Measurements from ENCODE around the gene CASKIN1.
"Not testable (repeated sequence)": the region's sequence is repeated elsewhere in the genome, so short reads cannot be mapped to it uniquely, and the experiment has no call there.

Gene CASKIN1

GRCh38 chr16:2196162-2196980 is at the start of gene CASKIN1:
TSS of gene CASKIN1 (minus strand) at chr16:2196605. CDS start at chr16:2196432, 173 bp downstream.
- DNase-seq (ENCODE audit: low read depth, low spot score), result no peak
- no peak within 1 kb of the TSS for H3K27ac ChIP-seq

GRCh38 chr16:2244926-2245795 is 48.8 kb upstream of the CASKIN1 start:
- no peak overlapping the region for H3K27ac ChIP-seq
- DNase-seq (ENCODE audit: low read depth, low spot score), result no peak

- no peak for DNase-seq (ENCODE audit: low read depth, low spot score)
- no peak overlapping the region for H3K27ac ChIP-seq
Observed at GRCh38 chr16:2244301-2244700, 47.9 kb upstream of the CASKIN1 start.

GRCh38 chr16:2243781-2244180 is 47.4 kb upstream of the CASKIN1 start:
- no peak for DNase-seq (ENCODE audit: low read depth, low spot score)
- H3K27ac ChIP-seq, result no peak overlapping the region

- no peak overlapping the region for H3K27ac ChIP-seq
- DNase-seq (ENCODE audit: low read depth, low spot score), result no peak
Observed at GRCh38 chr16:2243031-2243528, 46.7 kb upstream of the CASKIN1 start.

GRCh38 chr16:2242598-2242997 is 46.2 kb upstream of the CASKIN1 start:
- H3K27ac ChIP-seq, result no peak overlapping the region
- DNase-seq (ENCODE audit: low read depth, low spot score), result no peak

GRCh38 chr16:2240331-2240730 is 43.9 kb upstream of the CASKIN1 start:
- DNase-seq (ENCODE audit: low read depth, low spot score); H3K27ac ChIP-seq: not testable (repeated sequence)

GRCh38 chr16:2238838-2239675 is 42.7 kb upstream of the CASKIN1 start:
- H3K27ac ChIP-seq, result no peak overlapping the region
- no peak for DNase-seq (ENCODE audit: low read depth, low spot score)

GRCh38 chr16:2238150-2238837 is 41.9 kb upstream of the CASKIN1 start:
- no peak for DNase-seq (ENCODE audit: low read depth, low spot score)

GRCh38 chr16:2237493-2238149 is 41.2 kb upstream of the CASKIN1 start:
- DNase-seq (ENCODE audit: low read depth, low spot score), result no peak
- H3K27ac ChIP-seq, result no peak overlapping the region

More at GRCh38 chr16:2238150-2238837, 41.9 kb upstream of the CASKIN1 start:
- H3K27ac ChIP-seq, result no peak overlapping the region

GRCh38 chr16:2237102-2237482 is 40.7 kb upstream of the CASKIN1 start:
- DNase-seq (ENCODE audit: low read depth, low spot score), result no peak
- H3K27ac ChIP-seq, result no peak overlapping the region

- DNase-seq (ENCODE audit: low read depth, low spot score), result no peak
Observed at GRCh38 chr16:2236337-2237101, 40.1 kb upstream of the CASKIN1 start, which contains the start of gene DNASE1L2. TSS of gene DNASE1L2 (plus strand) at chr16:2236444. CDS start at chr16:2236817, 373 bp downstream.

GRCh38 chr16:2235695-2236336 is 39.4 kb upstream of the CASKIN1 start:
- no peak for DNase-seq (ENCODE audit: low read depth, low spot score)
- no peak overlapping the region for H3K27ac ChIP-seq

More at GRCh38 chr16:2236337-2237101, 40.1 kb upstream of the CASKIN1 start, which contains the start of gene DNASE1L2:
- H3K27ac ChIP-seq, result no peak within 1 kb of the TSS

GRCh38 chr16:2235234-2235651 is 38.8 kb upstream of the CASKIN1 start:
- no peak for DNase-seq (ENCODE audit: low read depth, low spot score)
- no peak overlapping the region for H3K27ac ChIP-seq

- no peak overlapping the region for H3K27ac ChIP-seq
- no peak for DNase-seq (ENCODE audit: low read depth, low spot score)
Observed at GRCh38 chr16:2234813-2235170, 38.4 kb upstream of the CASKIN1 start.

GRCh38 chr16:2233872-2234812 is 37.7 kb upstream of the CASKIN1 start:
- no peak overlapping the region for H3K27ac ChIP-seq
- no peak for DNase-seq (ENCODE audit: low read depth, low spot score)

Data from epithelial cell of prostate (primary cell).